Panc1 (cell line): ENCODE data around the gene KCNQ1OT1.
"Not testable (repeated sequence)": the region's sequence is repeated elsewhere in the genome, so short reads cannot be mapped to it uniquely, and the experiment has no call there.

Source experiments
- CTCF ChIP-seq: fragments of 450-650 bp; IDR thresholded peaks from 2 replicates; pipeline ENCODE4 v1.5.1; 2017; ENCODE audit warnings: mild to moderate bottlenecking
- POLR2AphosphoS5 ChIP-seq: IDR thresholded peaks from 2 replicates; pipeline ENCODE4 v1.6.1; 2012; ENCODE audit warnings: mild to moderate bottlenecking, low read depth, low read length, moderate library complexity
- REST ChIP-seq, 2 experiments: IDR thresholded peaks; 2 replicates each; pipeline ENCODE4 v1.6.1; 2011 to 2012; ENCODE audit warnings: low read depth in 2 of 2, control low read depth in 1 of 2, low read length in 1 of 2, mild to moderate bottlenecking in 1 of 2, moderate library complexity in 1 of 2; ENCODE audit not compliant: insufficient read depth in 1 of 2
- TCF7L2 ChIP-seq: IDR thresholded peaks from 2 replicates; pipeline ENCODE4 v1.6.1; 2011; ENCODE audit warnings: mild to moderate bottlenecking, low read depth, low read length, inconsistent platforms

DNA sequence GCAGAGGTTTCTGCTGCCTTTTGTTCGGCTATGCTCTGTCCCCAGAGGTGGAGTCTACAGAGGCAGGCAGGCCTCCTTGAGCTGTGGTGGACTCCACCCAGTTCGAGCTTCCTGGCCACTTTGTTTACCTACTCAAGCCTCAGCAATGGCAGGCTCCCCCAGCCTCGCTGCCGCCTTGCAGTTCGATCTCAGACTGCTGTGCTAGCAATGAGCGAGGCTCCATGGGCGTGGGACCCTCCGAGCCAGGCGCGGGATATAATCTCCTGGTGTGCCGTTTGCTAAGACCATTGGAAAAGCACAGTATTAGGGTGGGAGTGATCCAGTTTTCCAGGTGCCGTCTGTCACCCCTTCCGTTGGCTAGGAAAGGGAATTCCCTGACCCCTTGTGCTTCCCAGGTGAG lies 60.0 kb downstream of the KCNQ1OT1 start:
- TF ChIP-seq CTCF; POLR2AphosphoS5; TCF7L2; REST (IDR thresholded peaks at IDR 0.05; ENCODE audit: insufficient read depth in 1 of 2, low read depth in 2 of 2, low read length in 1 of 2): not testable (repeated sequence)
